ENCODE results near the gene VPS33B.
A peak's percentile ranks its signal among the peaks of the same experiment; 100 is the strongest.
"Not testable (repeated sequence)": the region's sequence is repeated elsewhere in the genome, so short reads cannot be mapped to it uniquely, and the experiment has no call there.

Gene VPS33B

GRCh38 chr15:91031796-91032195, 9.4 kb upstream of the VPS33B start:
- no peak for DNase-seq

GRCh38 chr15:91027677-91028076, 5.3 kb upstream of the VPS33B start:
- no peak for DNase-seq

DNA sequence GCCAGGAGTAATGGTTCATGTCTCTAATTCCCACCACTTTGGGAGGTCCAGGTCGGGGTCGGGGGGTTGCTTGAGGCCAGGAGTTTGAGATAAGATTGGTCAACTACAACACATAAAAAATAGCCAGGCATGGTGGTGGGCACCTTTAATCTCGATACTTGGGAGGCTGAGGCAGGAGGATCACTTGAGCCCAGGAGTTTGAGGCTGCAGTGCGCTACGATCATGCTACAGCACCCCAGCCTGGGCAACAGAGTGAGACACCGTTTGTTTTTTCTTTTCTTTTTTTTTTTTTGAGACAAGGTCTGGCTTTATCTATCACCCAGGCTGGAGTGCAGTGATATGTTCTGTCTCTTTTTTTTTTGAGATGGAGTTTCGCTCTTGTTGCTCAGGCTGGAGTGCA, 1.3 kb upstream of the VPS33B start:
- DNase-seq = no peak

- DNase-seq = no peak
Observed at GRCh38 chr15:91022832-91023129, 387 bp upstream of the VPS33B start.

DNA sequence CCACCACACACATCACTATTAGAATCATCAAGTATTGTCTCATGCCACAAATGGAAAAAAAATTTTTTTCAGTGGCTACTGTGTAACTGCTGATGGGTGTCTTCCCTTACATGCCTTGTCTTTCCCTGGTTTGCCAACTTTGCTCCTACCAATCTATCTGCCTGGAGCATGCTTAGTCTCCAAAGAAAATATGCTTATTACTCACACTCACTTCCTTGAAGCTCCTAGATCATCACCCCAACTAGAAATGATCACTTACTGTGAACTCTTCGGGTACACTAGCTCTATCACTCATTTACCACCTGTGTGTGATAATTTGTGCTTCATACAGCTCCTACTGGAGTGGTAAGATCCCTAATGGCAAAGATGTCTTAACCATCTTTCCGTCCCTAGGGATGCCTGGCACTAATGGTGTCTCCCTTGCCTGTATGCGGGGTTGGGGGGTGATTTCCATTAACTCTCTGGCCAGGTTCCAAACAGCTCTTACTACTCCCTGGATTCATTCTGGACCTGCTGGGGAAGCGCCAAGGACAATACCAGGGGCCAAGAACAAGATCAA, 799 bp downstream of the VPS33B start:
- no peak for DNase-seq

DNA sequence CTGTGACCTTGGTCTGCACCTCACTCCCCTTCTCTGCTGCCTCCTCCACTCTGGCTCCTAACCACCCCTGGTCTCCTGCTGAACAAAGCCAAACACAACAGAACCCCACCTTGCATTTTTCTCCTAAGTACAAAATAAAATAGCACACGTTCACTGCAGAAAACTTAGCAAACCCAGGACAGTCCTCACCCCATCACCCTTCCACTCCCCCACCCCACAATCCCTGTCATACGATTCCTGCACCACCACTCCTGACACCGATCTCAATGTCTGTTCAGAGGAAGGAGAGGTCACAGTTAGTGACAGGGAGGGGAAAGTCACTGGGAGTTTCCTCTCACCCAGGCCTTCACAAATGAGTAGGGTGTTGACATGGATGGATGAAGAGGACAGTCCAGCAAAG, 4.2 kb downstream of the VPS33B start:
- no peak for DNase-seq

- DNase-seq = no peak
Observed at GRCh38 chr15:91017716-91018115, 4.7 kb downstream of the VPS33B start.

GRCh38 chr15:91013701-91014100, 8.7 kb downstream of the VPS33B start:
- DNase-seq = not testable (repeated sequence)

DNA sequence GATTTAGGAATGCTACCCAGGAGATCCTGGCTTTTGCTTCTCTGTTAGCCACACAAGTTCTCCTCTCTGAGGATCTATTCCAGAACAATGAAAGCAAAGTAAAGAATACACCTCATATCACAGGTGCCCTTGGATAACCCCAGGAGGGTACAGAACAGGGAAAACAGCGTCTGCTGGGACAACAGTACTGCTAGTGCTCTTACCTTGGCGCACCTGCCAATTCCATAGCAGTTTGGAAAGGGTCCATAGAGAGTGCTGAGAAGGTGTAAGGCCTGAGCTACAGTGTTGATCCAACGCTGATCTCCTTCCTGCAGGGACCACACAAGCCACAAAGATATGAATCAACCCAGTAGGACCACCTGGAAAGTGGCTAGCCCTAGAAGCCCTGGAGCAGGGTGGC, 15.1 kb downstream of the VPS33B start:
- DNase-seq = no peak

GRCh38 chr15:91001209-91001608, 21.2 kb downstream of the VPS33B start:
- no peak for DNase-seq

DNA sequence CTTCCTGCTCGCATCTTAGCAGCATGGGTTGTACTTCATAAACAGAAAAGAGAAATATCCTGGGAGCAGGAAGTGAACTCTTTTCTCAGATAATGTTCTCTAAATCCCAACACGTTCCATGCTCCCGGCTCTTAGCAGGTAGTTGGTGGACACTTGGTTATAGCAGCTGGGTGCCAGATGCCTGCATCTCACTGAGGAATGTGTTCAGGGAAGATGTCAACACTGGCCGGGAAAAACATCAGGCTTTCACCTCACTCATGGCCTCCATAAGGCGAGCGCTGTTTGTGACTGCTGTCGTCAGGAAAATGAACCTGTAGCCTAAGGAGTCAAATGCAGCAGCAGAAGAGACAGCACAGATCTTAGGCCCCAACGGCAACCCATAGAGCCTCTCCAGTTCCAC, 23.7 kb downstream of the VPS33B start:
- no peak for DNase-seq

GRCh38 chr15:90994417-90995311, 27.7 kb downstream of the VPS33B start, which contains the start of gene PRC1:
TSS of gene PRC1 (minus strand) at chr15:90994535. CDS start at chr15:90994417, 118 bp downstream.
- peak; percentile 94 to 98 (median 97) for DNase-seq

- no peak for DNase-seq
Observed at GRCh38 chr15:90994059-90994416, 28.4 kb downstream of the VPS33B start.

GRCh38 chr15:90991587-90992285, 30.7 kb downstream of the VPS33B start:
- no peak for DNase-seq

DNA sequence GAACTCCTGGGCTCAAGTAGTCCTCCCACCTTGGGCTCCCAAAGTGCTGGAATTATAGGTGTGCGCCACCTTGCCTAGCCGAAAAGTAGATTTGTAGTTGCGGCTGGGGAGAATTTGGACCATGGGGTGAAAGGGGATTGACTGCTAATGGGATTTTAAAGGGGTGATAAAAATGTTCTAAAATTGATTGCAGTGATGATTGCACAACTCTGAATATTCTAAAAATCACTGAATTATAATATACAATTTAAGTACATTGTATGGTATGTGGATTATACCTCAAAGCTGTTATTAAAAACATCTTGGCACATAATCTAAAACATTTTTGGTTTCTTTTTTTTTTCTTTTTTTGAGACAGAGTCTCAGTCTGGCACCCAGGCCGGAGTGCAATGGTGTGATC, 31.9 kb downstream of the VPS33B start:
- no peak for DNase-seq

DNA sequence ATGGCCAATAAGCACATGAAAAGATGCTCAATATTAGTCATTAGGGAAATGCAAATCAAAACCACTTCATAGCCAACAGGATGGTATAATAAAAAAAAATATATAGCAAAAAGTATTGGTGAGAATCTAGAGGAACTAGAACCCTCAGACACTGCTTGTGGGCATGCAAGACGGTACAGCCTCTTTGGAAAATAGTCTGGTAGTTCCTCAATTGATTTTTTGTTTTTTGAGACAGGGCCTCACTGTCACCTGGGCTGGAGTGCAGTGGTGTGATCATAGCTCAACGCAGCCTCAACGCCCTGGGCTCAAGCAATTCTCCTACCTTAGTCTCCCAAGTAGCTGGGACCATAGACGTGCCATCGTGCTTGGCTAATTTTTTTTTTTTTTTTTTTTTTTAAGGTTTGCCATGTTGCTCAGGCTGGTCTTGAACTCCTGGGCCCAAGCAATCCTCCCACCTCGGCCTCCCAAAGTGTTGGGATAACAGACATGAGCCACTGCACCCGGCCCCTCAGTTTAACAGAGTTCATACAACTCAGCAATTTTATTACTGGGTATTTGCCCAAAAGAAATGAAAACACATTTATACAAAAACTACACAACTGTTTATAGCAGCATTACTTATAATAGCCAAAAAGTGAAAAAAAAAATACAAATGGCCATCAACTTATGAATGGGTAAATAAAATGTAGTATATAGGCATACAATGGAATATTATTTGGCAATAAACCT, 33.2 kb downstream of the VPS33B start:
- DNase-seq = peak in 1 of 5 experiments; percentile 43

DNA sequence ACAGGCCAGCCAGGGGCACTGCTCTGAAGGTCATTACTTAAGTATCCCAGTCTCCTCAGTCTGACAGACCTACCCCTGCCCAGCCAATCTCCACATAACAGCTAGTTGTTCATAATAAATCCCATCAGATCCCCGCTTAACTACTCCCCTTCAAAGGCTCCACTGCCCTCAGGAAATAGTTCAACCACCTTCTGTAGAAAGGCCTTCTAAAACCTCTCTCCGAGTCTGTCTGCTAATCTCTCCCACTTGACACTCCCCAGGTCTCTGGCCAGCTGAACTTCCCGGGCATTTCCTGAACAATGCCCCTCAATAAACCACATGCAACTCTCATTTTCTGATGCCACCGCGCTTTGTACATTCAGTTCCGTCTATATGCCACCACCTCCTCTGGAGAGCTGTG, 34.1 kb downstream of the VPS33B start:
- DNase-seq = peak in 1 of 5 experiments; percentile 26

DNA sequence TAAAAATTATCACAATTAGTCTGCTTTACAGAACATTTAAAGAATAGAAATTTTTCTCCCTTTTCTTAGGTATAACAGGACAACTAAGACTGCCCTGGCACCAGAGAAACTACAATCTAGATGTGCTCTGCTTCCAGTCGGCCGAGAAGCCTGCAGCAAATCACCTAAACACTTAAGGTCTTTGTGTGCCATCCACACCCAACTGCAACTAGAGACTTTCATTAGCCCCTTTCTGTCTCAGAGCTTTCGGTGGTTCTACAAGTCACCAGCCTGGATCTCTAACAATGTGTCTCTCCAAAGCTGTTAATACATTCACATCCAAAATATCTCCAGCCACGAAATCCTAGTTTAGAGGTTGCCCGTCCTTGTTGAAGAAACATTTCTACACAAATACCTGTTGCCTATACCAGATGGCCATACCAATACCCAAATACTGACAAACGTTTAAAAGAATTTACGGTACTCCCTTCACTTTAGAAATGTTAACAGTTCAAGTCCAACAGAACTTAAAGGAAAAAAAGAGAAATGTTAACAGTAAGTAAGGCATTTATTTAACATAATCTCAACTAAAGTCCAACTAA, 34.7 kb downstream of the VPS33B start:
- DNase-seq = no peak

DNA sequence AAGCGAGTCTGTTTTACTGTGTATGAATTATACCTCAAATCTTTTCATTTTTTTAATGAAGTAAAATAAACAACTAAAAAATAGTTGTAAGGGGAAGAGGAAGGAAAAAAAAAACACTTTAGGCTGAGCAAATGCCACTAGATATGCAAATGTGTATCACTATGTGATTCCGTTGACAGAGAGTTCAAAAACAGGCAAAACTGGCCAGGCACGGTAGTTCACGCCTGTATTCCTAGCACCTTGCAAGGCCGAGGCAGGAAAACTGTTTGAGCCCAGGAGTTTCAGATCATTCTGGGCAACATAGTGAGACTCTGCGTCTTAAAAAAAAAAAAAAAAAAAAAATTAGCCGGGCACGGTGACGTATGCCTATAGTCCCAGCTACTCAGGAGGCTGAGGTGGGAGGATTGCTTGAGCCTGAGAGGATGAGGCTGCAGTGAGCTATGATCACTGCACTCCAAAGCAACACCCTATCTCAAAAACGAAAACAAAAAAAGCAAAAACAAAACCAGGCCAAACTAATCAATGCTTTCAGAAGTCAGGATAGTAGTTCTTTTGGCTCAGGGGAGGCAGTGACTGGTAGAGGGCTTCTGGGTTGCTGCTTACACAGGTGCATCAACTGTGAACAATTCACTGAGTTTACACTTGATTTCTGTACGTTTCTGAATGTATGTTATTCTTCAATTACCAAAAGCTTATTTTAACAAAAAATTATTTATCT, 35.4 kb downstream of the VPS33B start:
- peak in 1 of 5 experiments; percentile 64 for DNase-seq

DNA sequence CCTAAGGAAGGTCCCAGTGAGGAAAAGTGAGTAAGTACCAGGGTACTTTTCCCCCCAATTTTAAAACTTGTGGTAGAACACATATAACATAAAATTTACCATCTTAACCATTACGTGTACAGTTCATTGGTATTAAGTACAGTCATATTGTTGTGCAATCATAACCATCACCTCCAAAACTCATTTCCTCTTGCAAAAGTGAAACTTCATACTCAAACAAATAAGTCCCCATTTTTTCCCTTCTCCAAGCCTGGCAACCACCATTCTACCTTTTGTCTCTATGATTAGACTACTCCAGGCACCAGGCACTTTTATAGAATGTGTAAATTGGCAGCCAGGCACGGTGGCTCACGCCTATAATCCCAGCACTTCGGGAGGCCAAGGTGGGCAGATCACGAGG, 40.3 kb downstream of the VPS33B start:
- DNase-seq = peak in 1 of 5 experiments; percentile 70

DNA sequence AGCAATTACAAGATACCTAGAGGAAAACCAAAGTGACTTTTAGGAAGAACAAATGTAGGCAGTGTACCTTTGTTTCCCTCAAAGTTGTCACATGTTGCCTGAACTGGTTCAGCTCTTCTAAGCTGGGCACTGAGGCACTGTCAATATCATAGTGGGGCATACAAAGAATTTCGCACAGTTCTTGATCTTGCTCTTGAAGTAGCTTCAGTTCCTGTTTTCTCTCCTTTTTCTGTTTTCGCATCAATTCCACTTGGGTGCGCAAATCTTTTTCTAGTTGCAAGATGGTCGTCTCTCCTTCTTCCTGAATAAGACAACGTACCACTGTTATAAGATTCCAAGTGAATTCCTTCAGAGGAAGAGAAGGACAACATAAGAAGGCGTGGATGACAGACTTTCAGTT, 40.7 kb downstream of the VPS33B start:
- DNase-seq = no peak

DNA sequence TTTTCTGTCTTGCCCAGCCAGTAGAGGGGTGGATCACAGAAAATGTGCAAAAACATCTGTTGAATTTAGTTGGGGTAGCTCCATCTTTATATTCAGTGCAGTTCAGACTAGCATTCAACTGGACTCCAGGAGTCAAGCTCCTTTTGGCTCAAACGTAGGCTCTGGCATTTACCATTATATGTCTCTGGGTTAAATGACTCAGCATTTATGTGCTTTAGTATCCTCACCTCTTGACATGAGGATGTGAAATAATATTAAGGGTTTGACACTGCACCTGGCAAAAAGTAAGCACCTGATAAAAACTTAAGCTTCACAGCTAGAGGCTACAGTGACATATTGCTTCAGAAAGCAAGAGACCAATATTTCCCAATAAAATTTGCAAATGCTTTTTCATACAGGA, 42.8 kb downstream of the VPS33B start:
- DNase-seq = no peak
